ENCODE data around the gene KCNE1. TPM values are rescaled to one million over a fixed set of nuclear protein-coding genes. Genes with fewer than 3 reads are reported as not detected.

The KCNE1 gene
- 0.43 and 1.3 TPM in 2 replicates for total RNA-seq

GRCh38 chr21:34511787-34512455 lies at the start of gene KCNE1:
KCNE1 (minus strand) TSS chr21:34512210; CDS start chr21:34449634, 62,576 bp downstream.

GRCh38 chr21:34423805-34424204 lies 88.2 kb downstream of the KCNE1 start, which contains the start of gene SMIM34:
SMIM34 (minus strand) TSS chr21:34423951; CDS start chr21:34423839, 112 bp downstream.

Small RNA genes within 50 kb of the gene (small RNA-seq; reads per million reads assigned to genes)
- gene RF00614 (ENCODE audit: low replicate concordance), result not detected

Other genes starting within 250 kb of the KCNE1 start
- 0.14 TPM in 1 of 2 replicates, not detected in the other for gene KCNE2, start 148.2 kb downstream of the KCNE1 start, total RNA-seq
- gene SMIM11, start 136.7 kb downstream of the KCNE1 start, total RNA-seq, result 5.0 and 9.4 TPM in 2 replicates
- gene SMIM34, start 88.3 kb downstream of the KCNE1 start, total RNA-seq, result not detected in 2 replicates
- 57.7 and 190 TPM in 2 replicates for gene RCAN1, start 102.9 kb upstream of the KCNE1 start, total RNA-seq
- under 0.01 TPM in 1 of 2 replicates, not detected in the other for gene CLIC6, start 156.8 kb upstream of the KCNE1 start, total RNA-seq

Measured in placental pericyte (primary cell).